Measurements from ENCODE around the gene NEUROG3. TPM values are rescaled to one million over a fixed set of nuclear protein-coding genes. Genes with fewer than 3 reads are reported as not detected.

The NEUROG3 gene
- total RNA-seq, 1 donor from 2014 or later = not detected

DNA sequence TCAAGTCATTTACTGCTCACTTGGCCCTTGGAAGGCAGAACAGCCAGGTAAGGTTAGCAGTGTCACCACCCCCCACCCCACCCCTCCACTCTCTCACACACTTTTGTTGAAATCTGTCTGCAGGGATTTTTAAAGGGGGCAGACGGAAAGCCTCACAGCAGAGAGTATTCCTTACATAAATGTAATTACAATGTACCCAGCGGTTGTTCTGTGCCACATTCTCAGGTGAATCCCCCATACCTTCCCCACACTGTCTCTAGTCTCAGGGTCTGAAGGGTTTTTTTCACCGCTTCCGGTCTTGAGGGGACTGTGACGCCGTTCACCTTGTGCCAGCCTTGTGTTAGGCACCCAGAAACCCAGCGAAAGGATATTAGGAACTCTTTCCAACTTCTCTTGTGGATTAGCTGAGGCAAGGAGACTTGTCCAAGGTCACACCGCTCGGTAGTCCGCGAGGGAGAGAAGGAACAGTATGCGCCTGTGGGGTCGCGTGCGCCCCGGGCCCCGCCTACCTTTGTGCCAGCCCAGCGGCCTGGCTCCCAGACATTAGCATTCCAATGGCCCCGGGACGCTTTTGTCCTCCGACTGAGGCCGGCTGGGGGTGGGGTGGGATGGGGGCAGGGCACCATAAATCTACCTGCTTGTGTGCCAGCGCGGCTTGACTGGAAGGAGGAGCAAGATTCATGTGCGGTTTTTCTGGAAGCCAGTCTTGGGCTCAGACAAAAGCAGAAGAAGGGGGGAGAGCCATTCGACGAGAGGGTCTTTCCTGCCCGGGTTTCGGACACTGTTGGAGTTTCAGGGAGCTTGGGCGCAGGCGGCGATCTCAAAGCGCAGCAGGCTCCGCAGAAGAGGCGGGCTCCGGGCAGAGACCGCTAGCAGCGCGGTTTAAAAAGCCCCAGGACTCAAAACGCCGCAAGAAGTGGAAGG, 4.5 kb downstream of the NEUROG3 start:
- Mint-ChIP-seq H3K4me3 (ENCODE audit: unreplicated experiment) (no peak overlapping the region), H3K27ac (ENCODE audit: unreplicated experiment) (no peak overlapping the region)
- DNase-seq (ENCODE audit: low spot score) = no peak

DNA sequence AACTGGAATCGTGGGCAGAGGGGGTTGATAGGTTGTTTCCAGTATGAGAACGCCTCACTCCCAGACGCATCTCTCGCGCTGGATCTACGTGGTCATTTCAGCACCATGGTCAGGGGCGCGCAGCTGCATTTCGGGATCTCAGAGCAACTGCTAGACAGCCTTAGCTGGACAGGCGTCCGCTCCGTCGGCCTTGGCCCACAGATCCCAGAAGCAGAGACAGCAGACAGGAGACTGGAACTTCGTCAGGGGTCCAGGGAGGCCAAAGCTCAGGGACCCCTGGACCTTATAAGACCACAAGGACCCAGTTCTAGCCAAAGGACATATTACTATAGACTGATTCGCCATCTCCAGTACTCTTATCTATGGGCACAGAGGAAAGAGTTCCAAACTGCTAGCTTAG, 5.3 kb downstream of the NEUROG3 start:
- Mint-ChIP-seq H3K4me1 (ENCODE audit: low read depth) (peaks cover 6% of the 10 kb centered on the region), H3K9me3 (ENCODE audit: low read depth) (no peaks in the 10 kb centered on the region), H3K27me3 (ENCODE audit: low read depth) (peaks cover 84% of the 10 kb centered on the region), H3K36me3 (ENCODE audit: low read depth) (peaks cover 1% of the 10 kb centered on the region), H3K4me3 (ENCODE audit: unreplicated experiment) (no peak overlapping the region), H3K27ac (ENCODE audit: unreplicated experiment) (no peak overlapping the region)
- TF ChIP-seq, protein P1, sequence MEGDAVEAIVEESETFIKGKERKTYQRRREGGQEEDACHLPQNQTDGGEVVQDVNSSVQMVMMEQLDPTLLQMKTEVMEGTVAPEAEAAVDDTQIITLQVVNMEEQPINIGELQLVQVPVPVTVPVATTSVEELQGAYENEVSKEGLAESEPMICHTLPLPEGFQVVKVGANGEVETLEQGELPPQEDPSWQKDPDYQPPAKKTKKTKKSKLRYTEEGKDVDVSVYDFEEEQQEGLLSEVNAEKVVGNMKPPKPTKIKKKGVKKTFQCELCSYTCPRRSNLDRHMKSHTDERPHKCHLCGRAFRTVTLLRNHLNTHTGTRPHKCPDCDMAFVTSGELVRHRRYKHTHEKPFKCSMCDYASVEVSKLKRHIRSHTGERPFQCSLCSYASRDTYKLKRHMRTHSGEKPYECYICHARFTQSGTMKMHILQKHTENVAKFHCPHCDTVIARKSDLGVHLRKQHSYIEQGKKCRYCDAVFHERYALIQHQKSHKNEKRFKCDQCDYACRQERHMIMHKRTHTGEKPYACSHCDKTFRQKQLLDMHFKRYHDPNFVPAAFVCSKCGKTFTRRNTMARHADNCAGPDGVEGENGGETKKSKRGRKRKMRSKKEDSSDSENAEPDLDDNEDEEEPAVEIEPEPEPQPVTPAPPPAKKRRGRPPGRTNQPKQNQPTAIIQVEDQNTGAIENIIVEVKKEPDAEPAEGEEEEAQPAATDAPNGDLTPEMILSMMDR (IDR thresholded peaks at IDR 0.05) = no peak
- no peak for DNase-seq (ENCODE audit: low spot score)

More for the DNA sequence above, 4.5 kb downstream of the NEUROG3 start:
- TF ChIP-seq, protein P1 (IDR thresholded peaks at IDR 0.05) = no peak
- Mint-ChIP-seq H3K36me3 (ENCODE audit: low read depth) (peaks cover 1% of the 10 kb centered on the region), H3K9me3 (ENCODE audit: low read depth) (no peaks in the 10 kb centered on the region), H3K4me1 (ENCODE audit: low read depth) (peaks cover 11% of the 10 kb centered on the region), H3K27me3 (ENCODE audit: low read depth) (peaks cover 84% of the 10 kb centered on the region)

DNA sequence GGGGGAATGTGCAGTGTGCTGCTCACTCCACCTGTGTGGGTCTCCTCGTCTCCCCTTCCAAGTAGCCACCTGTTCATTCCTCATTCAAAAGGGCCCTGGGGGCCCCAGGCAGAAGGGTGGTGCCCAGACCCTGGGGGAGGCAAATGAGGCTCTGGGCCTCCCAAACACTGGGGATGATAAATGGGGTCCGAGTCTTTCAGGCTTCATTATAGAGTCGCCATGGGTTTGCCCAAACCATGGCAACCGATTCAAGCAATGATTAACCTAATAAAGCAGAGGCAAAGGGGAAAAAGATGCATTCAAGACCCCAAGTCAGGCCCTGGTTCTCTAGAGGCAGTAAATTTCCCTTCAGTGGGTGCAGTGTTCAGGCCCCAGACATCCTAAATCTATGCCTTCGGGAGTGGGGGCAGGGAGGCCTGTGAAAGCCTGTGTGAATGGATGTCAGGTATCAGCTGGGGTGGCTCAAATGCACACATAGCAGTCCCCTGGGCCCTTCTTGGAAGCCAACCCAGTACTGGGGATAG, 10.4 kb downstream of the NEUROG3 start:
- no peak for DNase-seq (ENCODE audit: low spot score)
- TF ChIP-seq, protein P1 (IDR thresholded peaks at IDR 0.05) = no peak
- Mint-ChIP-seq H3K9me3 (ENCODE audit: low read depth) (no peaks in the 10 kb centered on the region), H3K27me3 (ENCODE audit: low read depth) (peaks cover 67% of the 10 kb centered on the region), H3K4me1 (ENCODE audit: low read depth) (no peaks in the 10 kb centered on the region), H3K27ac (ENCODE audit: unreplicated experiment) (no peak overlapping the region), H3K4me3 (ENCODE audit: unreplicated experiment) (no peak overlapping the region), H3K36me3 (ENCODE audit: low read depth) (peaks cover 1% of the 10 kb centered on the region)

DNA sequence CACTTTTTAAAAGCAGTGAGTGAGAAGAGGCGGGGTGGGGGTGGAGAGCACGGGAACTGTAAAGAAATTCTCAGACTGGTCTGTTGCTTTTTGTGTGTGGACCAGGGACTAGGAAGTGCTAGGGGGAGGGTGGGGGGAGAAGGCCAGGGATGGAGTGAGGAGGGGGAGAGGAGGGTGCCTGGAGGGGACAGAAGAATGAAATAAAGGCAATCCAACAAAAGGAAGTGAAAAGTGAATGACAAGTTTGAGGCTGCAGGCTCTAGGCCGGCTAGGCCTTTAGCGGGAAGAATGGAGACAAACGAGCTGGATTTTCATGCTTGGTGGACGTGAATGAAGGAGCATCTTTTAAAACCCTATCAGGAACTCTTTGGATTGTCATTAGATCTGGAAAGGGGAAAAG, 13.7 kb downstream of the NEUROG3 start:
- no peak overlapping the region for H3K27ac Mint-ChIP-seq (ENCODE audit: unreplicated experiment)
- no peaks in the 10 kb centered on the region for H3K9me3 Mint-ChIP-seq (ENCODE audit: low read depth)
- peaks cover 1% of the 10 kb centered on the region for H3K36me3 Mint-ChIP-seq (ENCODE audit: low read depth)
- DNase-seq (ENCODE audit: low spot score) = no peak
- TF ChIP-seq, protein P1 (IDR thresholded peaks at IDR 0.05) = no peak
- no peaks in the 10 kb centered on the region for H3K4me1 Mint-ChIP-seq (ENCODE audit: low read depth)
- no peak overlapping the region for H3K4me3 Mint-ChIP-seq (ENCODE audit: unreplicated experiment)
- peaks cover 59% of the 10 kb centered on the region for H3K27me3 Mint-ChIP-seq (ENCODE audit: low read depth)

DNA sequence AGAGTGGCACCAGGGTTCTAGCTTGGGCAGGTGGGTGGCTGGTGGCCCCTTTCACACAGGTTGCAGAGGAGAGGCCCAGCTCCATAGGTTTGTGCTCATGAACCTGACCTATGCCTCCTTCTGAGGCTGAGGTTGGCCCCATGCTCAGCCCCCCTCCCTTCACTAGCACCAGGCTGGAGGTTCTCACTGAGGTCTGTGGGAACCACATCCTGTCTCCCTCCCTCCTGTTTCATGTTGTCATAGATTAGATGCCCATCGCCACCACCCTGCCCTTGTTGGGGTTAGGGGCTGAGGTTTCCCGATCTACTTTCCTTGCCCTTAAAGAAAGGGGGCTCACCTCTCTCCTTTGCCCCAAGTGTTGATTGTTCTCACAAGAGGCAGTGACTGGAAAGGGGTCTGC, 14.7 kb downstream of the NEUROG3 start:
- Mint-ChIP-seq H3K9me3 (ENCODE audit: low read depth) (no peaks in the 10 kb centered on the region), H3K27me3 (ENCODE audit: low read depth) (peaks cover 54% of the 10 kb centered on the region), H3K27ac (ENCODE audit: unreplicated experiment) (no peak overlapping the region), H3K4me1 (ENCODE audit: low read depth) (no peaks in the 10 kb centered on the region), H3K36me3 (ENCODE audit: low read depth) (no peaks in the 10 kb centered on the region), H3K4me3 (ENCODE audit: unreplicated experiment) (no peak overlapping the region)
- TF ChIP-seq, protein P1 (IDR thresholded peaks at IDR 0.05) = no peak
- no peak for DNase-seq (ENCODE audit: low spot score)

Measured in chondrocyte (in vitro differentiated cells).